Subcutaneous abdominal adipose tissue (tissue), 5 donors: Measurements from ENCODE around the gene COPS6.

Experiments
- H3K27ac ChIP-seq: one replicate; pipeline ENCODE4 v1.7.0; 2013; ENCODE audit warnings: low read depth, mild to moderate bottlenecking, inconsistent platforms, low read length, moderate library complexity
- H3K27me3 ChIP-seq, 5 donors: one replicate each; pipeline ENCODE4 v1.7.0; 2013; ENCODE audit warnings: low read length in 5 of 5, inconsistent platforms in 1 of 5; ENCODE audit not compliant: control insufficient read depth in 5 of 5, insufficient read depth in 4 of 5
- H3K36me3 ChIP-seq, 5 donors: one replicate each; pipeline ENCODE4 v1.7.0; 2013; ENCODE audit warnings: low read length in 5 of 5; ENCODE audit not compliant: control insufficient read depth in 5 of 5, insufficient read depth in 5 of 5
- H3K4me1 ChIP-seq, 5 donors: one replicate each; pipeline ENCODE4 v1.7.0; 2013; ENCODE audit warnings: low read length in 5 of 5, mild to moderate bottlenecking in 3 of 5, moderate library complexity in 1 of 5; ENCODE audit not compliant: control insufficient read depth in 5 of 5, insufficient read depth in 5 of 5
- H3K4me3 ChIP-seq, 5 donors: one replicate each; pipeline ENCODE4 v1.7.0; 2013; ENCODE audit warnings: low read length in 5 of 5, low read depth in 1 of 5
- H3K9ac ChIP-seq, 5 donors: one replicate each; pipeline ENCODE4 v1.7.0; 2013; ENCODE audit warnings: low read length in 5 of 5, mild to moderate bottlenecking in 4 of 5, moderate library complexity in 3 of 5
- H3K9me3 ChIP-seq, 5 donors: one replicate each; pipeline ENCODE4 v1.7.0; 2013; ENCODE audit warnings: low read length in 5 of 5; ENCODE audit not compliant: control insufficient read depth in 5 of 5
- donor health status: healthy.
- donor health status: healthy.
- donor health status: healthy.
- donor health status: healthy.
- donor health status: healthy.

COPS6 gene

DNA sequence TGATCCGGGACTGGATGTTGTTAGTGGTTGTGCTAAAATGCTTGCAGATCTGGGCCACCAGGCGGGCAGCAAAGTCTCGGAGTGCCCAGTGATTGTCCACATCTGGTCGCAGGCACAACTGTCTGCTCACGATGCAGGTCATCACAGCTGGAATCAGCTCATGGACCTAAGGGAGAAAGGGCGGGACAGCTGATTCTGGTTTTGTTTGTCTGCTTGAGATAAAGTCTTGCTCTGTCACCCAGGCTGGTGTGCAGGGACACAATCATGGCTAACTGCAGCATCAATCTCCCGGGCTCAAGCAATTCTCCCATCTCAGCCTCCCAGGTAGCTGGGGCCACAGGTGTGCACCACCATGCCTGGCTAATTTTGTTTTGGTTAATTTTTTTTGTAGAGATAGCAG lies 22.4 kb downstream of the COPS6 start:
- Histone ChIP-seq H3K9me3 (no peaks in the 10 kb centered on the region), H3K36me3 (peaks cover 0 to 76% (median 69%) of the 10 kb centered on the region in 5 donors)

DNA sequence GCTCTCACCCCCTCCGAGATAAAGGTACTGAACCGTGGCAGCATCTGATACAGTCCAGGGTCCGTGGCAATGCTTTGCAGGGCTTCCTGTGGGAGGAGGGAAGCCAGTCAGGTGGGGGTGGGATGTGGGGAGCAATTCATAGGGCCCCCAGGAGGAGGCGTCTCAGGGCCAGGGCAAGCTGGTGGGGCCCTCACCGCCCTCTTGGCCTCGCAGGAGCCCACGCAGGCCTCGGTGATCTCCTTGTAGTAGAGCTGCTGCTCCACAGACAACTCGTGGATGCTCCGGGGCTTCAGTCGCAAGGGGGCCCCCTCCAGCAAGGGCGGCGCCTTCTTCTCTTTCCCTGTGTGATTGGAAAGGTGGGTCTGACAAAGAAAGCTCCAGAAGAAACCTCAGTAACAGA lies 23.1 kb downstream of the COPS6 start:
- Histone ChIP-seq H3K27me3 (no peaks in the 10 kb centered on the region), H3K9ac (no peak overlapping the region), H3K27ac (no peak overlapping the region), H3K4me1 (no peaks in the 10 kb centered on the region), H3K4me3 (no peak overlapping the region), H3K36me3 (peaks cover 0 to 69% (median 63%) of the 10 kb centered on the region in 5 donors), H3K9me3 (no peaks in the 10 kb centered on the region)

More for the DNA sequence above, 22.4 kb downstream of the COPS6 start:
- Histone ChIP-seq H3K4me3 (no peak overlapping the region), H3K27me3 (no peaks in the 10 kb centered on the region), H3K27ac (no peak overlapping the region), H3K9ac (no peak overlapping the region), H3K4me1 (no peaks in the 10 kb centered on the region)

DNA sequence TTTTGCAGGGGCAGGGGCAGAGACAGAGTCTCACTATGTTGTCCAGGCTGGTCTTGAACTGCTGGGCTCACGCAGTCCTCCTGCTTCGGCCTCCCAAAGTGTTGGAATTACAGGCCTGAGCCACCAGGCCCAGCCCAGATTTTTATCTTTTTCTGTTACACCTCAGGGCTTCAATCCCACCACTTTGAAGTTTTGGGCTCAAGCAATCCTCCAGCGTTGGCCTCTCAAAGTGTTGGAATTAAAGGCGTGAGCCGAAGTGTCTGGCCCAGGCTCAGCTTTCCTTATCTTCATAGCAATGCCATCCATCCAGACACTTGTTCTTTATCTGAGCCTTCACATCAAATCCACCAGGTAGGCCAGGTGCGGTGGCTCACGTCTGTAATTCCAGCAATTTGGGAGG lies 26.3 kb downstream of the COPS6 start:
- Histone ChIP-seq H3K4me3 (no peak overlapping the region), H3K27me3 (no peaks in the 10 kb centered on the region), H3K9ac (no peak overlapping the region), H3K9me3 (no peaks in the 10 kb centered on the region), H3K4me1 (peaks cover 2 to 17% (median 14%) of the 10 kb centered on the region in 5 donors), H3K36me3 (peaks cover 0 to 41% (median 36%) of the 10 kb centered on the region in 5 donors), H3K27ac (no peak overlapping the region)

DNA sequence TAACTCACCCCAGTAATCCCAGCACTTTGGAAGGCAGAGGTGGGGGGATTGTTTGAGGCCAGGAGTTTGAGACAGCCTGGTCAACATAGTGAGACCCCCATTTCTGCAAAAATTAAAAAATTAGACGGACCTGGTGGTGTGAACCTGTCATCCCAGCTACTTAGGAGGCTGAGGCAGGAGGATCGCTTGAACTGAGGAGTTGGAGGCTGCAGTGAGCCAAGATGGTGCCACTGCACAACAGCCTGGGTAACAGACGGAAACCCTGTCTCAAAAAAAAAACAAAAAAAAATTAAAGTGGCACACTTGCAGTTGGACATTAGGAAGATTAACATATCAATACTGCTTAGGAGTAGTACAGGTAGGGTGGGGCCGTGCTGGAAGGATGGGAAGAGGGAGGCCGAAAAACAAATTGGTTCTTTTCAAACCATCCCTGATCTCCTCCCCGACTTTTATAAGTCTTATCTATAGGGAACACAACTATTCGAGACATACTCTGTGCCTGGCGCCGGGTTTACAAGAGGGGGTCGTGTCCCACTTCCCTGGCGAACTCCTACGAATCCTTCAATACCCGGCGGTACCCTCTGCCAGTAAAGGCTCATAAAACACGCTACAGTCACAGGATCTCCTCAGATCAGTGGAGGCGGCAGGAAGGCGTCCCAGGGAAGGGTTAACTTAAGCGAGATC lies 29.8 kb downstream of the COPS6 start:
- no peaks in the 10 kb centered on the region for H3K27me3 ChIP-seq
- H3K4me3 ChIP-seq, result peak overlapping the region; percentile 86 to 99 (median 93)
- H3K27ac ChIP-seq, result peak overlapping the region; percentile 97
- no peaks in the 10 kb centered on the region for H3K9me3 ChIP-seq
- peak overlapping the region; percentile 73 to 86 (median 84) for H3K9ac ChIP-seq
- peaks cover 0 to 11% (median 9%) of the 10 kb centered on the region in 5 donors for H3K36me3 ChIP-seq
- H3K4me1 ChIP-seq, result peaks cover 4 to 27% (median 22%) of the 10 kb centered on the region in 5 donors

DNA sequence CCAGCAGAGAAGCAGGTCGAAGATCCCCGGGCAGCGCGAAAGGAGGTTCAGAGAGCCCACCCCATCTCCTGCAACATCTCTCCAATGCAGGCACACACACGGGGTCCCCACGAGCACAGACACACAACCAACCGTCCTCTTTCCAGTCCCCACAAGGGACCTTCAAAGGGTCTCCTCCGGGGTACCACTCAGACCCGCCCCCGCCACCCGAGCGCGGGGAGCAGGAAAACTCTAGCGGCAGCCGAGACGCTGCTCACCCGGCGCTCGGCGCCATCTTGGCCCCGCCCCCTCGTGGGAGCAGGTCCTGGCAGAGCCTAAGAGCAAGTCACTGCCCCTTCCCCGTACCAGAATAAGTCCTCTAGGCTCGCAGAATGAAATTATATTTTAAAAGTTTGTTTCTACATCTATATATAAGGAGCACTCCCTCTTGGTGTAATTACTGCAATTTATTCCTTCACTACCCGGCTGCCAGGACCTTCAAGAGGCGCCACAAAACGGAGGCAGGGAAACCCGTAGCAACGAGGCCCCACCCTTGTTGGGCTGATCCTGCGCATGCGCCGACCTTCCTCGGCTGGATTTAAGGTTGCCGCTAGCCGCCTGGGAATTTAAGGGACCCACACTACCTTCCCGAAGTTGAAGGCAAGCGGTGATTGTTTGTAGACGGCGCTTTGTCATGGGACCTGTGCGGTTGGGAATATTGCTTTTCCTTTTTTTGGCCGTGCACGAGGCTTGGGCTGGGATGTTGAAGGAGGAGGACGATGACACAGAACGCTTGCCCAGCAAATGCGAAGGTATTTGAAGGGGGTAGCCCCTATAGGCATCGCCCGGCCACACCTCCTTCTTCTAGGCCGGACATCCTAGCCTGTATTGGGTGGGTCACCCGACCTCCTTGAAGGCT lies 30.6 kb downstream of the COPS6 start, which contains the start of the genes CNPY4 and TAF6:
Gene CNPY4, plus strand, starts transcription at position 563 of the 898 bp plus-strand sequence. Its CDS starts 111 bp downstream, at position 674.
Gene TAF6, minus strand, starts transcription at position 287 of the 898 bp plus-strand sequence. CDS start 5,149 bp downstream, outside the sequence.
- H3K9me3 ChIP-seq, result no peaks in the 10 kb centered on the region

DNA sequence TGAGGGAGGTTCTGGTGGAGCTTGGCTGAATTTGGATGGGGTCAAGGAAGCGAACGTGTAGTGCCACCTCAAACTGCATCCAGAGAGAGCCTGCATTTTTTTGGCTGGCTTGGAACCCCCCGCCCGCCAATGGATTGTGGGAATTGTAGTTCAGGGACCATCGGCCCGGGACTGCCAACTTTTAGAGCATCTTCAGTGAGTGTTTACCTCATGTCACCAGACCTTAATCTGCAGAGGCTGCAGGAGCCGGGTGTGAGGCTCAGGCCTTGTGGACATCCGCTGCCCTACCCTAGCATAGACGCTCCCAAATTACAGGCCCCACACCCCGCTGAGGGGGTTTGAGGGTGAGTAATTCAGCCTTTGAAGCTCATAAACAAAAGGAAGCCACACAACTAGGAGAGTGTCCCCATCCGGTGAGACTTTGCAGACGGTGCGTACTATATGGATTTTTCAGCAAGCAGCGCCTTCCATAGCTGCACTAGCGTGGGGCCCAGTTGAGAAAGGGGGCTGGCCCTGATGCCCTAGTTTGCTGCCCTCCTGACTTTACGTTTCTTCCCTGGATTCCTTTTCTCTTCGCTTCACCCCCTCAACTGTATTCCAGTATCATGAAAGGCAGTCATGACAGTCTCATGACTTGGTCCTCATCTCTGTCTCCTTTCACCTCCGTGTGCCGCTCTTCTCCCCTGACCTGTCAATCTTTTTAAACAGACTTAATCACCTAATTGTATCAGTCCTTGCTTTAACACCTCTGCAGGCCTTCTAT lies 31.4 kb downstream of the COPS6 start:
- H3K27ac ChIP-seq, result peak overlapping the region; percentile 97

More for the DNA sequence above, 30.6 kb downstream of the COPS6 start, which contains the start of the genes CNPY4 and TAF6:
- Histone ChIP-seq H3K36me3 (peaks cover 0 to 4% (median 3%) of the 10 kb centered on the region in 5 donors), H3K27me3 (no peaks in the 10 kb centered on the region), H3K4me1 (peaks cover 4 to 27% (median 22%) of the 10 kb centered on the region in 5 donors), H3K9ac (peak within 1 kb of the TSS; percentile 73 to 86 (median 84)), H3K27ac (peak within 1 kb of the TSS; percentile 97), H3K4me3 (peak within 1 kb of the TSS; percentile 86 to 99 (median 93))

DNA sequence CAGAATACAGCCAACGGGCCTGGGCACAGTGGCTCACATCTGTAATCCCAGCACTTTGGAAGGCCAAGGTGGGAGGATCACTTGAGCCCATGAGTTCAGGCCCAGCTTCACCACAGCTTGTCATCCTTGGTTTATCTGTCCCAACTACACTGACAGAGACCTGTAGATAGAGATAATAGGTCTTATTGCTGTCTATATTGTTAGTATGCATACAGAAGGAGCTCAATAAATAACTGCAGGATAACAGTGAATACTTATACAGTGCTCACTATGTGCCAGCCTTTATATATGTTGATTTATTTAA lies 31.9 kb downstream of the COPS6 start:
- Histone ChIP-seq H3K36me3 (peaks cover 0 to 5% (median 3%) of the 10 kb centered on the region in 5 donors), H3K4me3 (peak overlapping the region in 2 of 5 donors; percentile 86 to 93), H3K9me3 (no peaks in the 10 kb centered on the region), H3K27ac (no peak overlapping the region), H3K4me1 (peaks cover 4 to 39% (median 27%) of the 10 kb centered on the region in 5 donors), H3K27me3 (no peaks in the 10 kb centered on the region), H3K9ac (peak overlapping the region in 1 of 5 donors; percentile 75)

More for the DNA sequence above, 31.4 kb downstream of the COPS6 start:
- peak overlapping the region; percentile 56 to 86 (median 84) for H3K9ac ChIP-seq
- peaks cover 0 to 4% (median 3%) of the 10 kb centered on the region in 5 donors for H3K36me3 ChIP-seq
- peaks cover 4 to 34% (median 27%) of the 10 kb centered on the region in 5 donors for H3K4me1 ChIP-seq
- H3K9me3 ChIP-seq, result no peaks in the 10 kb centered on the region
- peak overlapping the region; percentile 86 to 98 (median 93) for H3K4me3 ChIP-seq
- H3K27me3 ChIP-seq, result no peaks in the 10 kb centered on the region

DNA sequence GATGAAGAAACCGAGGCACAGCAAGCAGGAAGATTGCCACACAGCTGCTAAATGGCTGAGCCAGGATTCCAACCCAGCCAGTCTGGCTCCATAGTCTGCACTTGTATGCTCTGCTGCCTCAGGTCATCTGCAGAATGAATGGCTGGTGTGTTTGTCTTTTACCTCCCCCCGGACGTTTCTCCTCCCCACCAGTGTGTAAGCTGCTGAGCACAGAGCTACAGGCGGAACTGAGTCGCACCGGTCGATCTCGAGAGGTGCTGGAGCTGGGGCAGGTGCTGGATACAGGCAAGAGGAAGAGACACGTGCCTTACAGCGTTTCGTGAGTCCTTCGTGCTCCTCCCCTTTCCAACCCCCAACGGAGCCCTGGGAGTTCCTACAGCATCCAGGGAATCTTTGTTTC lies 33.3 kb downstream of the COPS6 start:
- Histone ChIP-seq H3K36me3 (peaks cover 0 to 5% (median 3%) of the 10 kb centered on the region in 5 donors), H3K4me3 (no peak overlapping the region), H3K27me3 (no peaks in the 10 kb centered on the region), H3K27ac (no peak overlapping the region), H3K9ac (no peak overlapping the region), H3K9me3 (no peaks in the 10 kb centered on the region), H3K4me1 (peaks cover 4 to 46% (median 34%) of the 10 kb centered on the region in 5 donors)

DNA sequence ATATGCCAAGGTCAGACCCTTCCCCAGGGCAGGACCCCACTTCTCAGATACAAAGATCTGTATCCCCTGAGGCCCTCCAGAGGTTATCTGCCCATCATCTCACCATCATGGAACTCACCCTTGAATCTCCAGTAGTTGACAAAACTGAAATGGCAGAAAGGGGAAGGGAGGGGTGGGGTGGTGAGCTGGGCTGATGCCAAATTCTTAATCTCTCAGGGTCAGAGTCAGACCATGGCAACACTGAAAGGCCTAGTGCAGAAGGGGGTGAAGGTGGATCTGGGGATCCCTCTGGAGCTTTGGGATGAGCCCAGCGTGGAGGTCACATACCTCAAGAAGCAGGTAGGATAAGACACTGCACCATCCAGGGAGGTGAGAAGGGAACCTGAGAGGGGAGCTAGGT lies 33.8 kb downstream of the COPS6 start:
- H3K9me3 ChIP-seq, result no peaks in the 10 kb centered on the region
- H3K4me1 ChIP-seq, result peaks cover 4 to 51% (median 35%) of the 10 kb centered on the region in 5 donors
- no peaks in the 10 kb centered on the region for H3K27me3 ChIP-seq
- H3K27ac ChIP-seq, result no peak overlapping the region
- no peak overlapping the region for H3K9ac ChIP-seq
- no peak overlapping the region for H3K4me3 ChIP-seq
- H3K36me3 ChIP-seq, result peaks cover 0 to 5% (median 3%) of the 10 kb centered on the region in 5 donors
